DMS153 treated with DMSO at 0.1 percent for 48 hours (cell line): ENCODE results near the gene GPR3.
"Not testable (repeated sequence)": the region's sequence is repeated elsewhere in the genome, so short reads cannot be mapped to it uniquely, and the experiment has no call there.

Source experiments
- DNase-seq: peaks from one replicate; lab custom pipeline; 2025; ENCODE audit not compliant: unreplicated experiment; lab: John Stamatoyannopoulos, UW

Gene GPR3

GRCh38 chr1:27377760-27378495 is 14.5 kb upstream of the GPR3 start:
- no peak for DNase-seq

DNA sequence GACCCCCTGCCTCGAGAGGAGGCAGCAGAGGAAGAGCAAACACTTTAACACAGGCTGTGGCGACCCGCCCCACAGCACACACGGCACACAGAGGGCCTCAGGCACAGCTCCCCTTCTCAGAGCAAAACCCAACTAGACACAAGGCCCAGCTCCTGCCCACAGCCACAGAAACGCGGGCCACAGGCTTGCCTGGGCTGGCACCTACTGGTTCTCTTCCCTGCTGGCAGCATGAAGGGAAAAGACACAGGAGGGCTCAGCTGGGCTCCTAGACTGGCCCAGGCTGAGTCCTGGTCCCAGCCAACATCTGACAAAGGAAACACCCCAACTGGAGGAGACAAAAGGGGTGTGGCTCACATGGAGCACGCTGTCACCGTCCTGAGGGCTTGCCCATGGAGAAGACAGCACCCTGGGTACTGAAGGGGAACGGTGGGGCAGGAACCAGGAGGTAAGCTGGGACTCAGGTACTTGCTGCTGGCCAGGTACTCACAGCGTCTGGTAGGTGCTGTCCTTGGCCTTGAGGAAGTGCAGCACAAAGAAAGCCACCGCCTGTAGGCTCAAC is 12.8 kb upstream of the GPR3 start:
- DNase-seq, result no peak

DNA sequence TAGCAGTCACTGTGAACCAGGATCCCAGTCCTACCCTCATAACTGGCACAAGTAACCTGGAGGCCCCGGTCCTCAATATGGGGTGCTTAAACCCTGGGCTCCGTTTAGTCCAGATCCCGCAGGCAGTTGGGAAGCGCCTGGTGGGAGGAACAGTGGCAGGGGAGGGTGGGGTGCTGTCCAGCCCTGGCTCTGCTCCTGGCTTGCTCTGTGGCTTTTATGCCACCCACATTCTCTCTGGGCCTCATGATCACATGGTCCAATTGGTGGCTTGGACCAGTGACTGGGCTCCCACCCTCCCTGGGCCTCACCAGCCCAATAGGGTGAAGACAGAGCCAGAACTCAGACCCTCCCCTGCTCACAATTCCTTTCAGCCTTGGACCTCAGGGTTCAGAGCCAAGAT is 12.2 kb upstream of the GPR3 start:
- DNase-seq, result no peak

DNA sequence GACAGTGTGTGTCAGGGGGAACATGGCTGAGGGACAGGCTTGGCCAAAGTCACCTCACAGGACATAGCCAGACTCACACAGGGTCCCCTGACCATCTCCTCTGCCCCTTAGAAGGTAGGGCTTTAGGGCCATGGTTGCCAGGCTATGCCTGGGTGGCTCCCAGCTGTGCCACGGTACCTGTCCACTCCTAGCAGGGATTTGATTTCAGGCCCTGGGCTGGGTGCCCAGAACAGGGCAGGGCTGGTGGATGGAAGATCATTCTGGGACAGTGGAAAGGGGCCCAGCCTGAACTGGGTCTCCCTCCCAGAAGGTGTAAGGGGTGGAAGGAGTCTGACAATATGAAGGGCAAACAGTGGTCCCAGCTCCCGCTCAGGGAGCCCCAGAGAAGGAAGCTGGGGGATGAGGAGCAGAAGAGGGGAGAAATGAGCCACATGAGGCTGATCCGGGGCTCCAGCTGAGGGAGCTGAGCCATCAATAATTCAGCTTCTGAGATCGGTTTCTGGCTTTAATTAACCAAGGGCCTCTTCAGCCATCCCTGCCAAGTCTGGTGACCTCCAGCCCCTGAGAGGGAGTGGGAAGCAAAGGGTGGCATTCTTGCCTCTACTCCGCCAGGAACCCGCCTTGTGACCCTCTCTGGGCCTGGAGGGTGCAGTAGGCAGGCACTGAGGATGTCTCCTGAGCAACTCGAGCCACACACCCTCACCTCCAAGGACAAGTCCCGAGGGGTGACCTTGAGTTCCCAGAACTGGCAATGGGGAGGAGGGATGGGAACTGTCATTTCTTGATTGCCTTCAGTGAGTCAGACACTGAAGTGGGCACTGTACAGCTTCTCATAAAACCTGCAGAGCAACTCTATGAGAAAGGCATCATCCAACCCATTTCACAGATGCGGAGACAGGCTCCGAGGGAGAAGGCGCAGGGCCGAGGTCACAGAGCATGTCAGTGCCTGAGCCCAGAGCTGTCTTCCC is 11.4 kb upstream of the GPR3 start:
- DNase-seq, result no peak

DNA sequence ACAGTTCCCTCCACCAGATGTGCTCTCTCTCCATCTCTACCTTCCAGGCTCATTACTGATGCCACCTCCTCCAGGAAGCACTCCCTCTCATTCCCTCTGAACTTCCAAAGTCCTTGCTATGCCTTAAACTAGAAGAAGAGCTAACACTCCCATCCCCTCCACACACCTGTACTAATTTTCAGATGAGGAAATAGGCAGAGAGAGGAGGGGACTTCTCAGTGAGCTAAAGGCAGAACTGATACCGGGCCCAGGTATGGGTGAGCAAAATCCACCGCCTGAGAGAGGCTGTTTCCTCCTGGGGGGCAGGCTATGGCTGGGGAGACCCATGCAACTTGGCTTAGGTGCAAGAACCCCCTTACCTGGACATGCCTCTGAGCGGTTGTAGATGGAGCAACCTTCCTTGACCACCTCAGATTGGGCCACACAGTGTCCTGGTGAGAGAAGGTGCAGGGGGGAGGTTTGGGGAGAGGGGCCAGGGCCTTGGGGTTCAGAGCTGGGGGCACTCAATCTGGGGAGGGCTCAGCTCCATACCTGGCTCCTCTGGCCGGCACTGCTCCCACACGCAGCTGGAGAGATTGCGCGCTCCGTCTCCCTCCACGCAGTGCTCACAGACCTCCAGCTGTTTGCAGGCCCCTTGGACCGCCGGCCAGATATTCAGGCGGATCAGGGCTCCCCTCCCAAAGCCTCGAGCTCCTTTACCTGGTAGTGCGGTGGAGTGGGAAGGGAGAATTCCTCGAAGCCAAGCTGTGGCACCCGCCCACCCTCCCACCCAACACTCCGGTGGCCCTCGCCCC is 10.3 kb upstream of the GPR3 start:
- DNase-seq, result no peak

DNA sequence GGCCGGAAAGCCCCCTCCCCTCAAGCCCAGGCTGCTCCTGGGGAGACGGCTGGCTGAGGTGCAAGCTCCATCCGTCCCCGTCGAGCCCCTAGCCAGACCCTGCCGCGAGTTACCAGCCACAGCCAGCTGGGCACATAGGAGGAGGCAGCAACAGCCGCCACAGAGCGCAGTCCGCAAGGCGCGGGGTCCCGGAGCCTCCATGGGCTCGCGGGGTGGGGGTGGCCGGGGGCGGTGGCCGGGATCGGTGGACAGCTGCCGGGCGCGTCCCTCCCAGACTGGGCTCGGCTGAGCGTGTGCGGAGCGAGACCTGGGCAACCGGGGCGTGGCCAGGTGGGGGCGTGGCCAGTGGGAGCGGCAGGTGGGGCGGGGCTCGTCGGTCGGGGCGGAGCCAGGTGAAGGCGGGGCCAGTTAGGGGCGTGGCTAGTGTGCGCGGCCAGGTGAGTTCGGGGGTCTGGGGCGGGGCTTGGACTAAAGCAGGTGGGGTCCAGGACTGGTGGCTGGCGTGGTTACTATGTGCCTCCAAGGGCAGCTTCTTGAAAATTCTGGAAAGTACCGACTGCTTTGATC is 9.3 kb upstream of the GPR3 start, which contains the start of gene CD164L2:
Gene CD164L2, minus strand, starts transcription at position 295 of the 567 bp plus-strand sequence. Its CDS starts 94 bp downstream, at position 201.
- peak; percentile 39 for DNase-seq

GRCh38 chr1:27383661-27384060 is 8.8 kb upstream of the GPR3 start:
- no peak for DNase-seq

DNA sequence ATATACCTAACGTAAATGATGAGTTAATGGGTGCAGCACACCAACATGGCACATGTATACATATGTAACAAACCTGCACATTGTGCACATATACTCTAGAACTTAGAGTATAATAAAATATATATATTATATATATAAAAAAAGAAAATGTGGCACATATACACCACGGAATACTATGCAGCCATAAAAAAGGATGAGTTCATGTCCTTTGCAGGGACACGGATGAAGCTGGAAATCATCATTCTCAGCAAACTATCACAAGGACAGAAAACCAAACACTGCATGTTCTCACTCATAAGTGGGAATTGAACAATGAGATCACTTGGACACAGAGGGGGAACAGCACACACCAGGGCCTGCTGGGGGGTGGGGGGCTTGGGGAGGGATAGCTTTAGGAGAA is 7.6 kb upstream of the GPR3 start:
- not testable (repeated sequence) for DNase-seq

GRCh38 chr1:27388337-27389005 is 4.0 kb upstream of the GPR3 start:
- DNase-seq, result peak; percentile 80

DNA sequence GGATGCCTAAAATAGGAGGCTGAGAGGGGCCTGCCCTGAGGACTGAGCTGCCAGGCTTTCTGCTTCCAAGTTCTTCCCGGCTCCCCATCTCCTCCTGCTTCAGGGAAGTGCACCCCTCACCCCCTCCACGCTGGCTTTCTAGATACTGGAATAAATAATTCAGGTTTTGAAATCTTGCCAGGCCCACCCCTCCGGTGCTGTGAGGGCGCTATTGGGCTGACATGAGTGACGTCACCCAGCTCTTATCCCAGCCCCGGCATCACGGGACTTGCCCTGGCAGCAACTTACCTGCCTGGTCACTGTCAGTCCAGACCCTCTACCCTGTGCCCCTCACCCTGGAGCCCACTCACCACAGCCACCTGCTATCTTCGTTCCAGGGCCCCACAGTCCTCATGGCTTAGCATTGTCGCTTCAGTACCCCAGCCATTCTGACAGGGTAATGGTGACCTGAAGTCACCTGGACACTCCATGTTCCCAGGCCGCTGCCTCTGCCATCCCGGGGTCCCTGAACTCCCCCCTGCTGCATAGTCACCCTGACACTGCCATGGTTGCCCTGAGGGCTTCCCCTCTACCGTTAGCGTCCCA is 819 bp upstream of the GPR3 start:
- peak; percentile 50 for DNase-seq

GRCh38 chr1:27392778-27393635 is 585 bp downstream of the GPR3 start:
- no peak for DNase-seq

GRCh38 chr1:27393641-27394281 is 1.3 kb downstream of the GPR3 start:
- no peak for DNase-seq

DNA sequence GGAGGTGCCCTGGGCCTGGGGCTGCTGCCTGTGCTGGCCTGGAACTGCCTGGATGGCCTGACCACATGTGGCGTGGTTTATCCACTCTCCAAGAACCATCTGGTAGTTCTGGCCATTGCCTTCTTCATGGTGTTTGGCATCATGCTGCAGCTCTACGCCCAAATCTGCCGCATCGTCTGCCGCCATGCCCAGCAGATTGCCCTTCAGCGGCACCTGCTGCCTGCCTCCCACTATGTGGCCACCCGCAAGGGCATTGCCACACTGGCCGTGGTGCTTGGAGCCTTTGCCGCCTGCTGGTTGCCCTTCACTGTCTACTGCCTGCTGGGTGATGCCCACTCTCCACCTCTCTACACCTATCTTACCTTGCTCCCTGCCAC is 1.8 kb downstream of the GPR3 start:
- no peak for DNase-seq

DNA sequence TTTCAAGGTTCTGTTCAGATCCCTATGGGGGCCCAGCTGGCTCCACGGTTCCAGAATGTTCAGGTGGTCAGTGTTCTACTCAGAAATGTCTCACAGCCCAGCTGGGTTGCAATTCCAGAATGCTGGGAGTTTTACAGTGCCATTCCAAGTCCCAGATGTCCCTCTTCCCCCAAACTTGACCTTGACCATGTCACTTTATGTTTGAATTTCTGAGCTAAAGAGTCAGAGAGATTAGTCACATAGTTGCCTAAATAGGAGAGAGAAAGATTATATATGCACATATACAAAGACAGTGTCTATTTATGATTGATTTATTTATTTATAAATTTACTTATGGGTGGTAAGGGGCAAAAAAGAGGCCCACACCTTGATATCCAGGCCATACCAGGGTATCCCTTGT is 2.5 kb downstream of the GPR3 start:
- DNase-seq, result no peak

DNA sequence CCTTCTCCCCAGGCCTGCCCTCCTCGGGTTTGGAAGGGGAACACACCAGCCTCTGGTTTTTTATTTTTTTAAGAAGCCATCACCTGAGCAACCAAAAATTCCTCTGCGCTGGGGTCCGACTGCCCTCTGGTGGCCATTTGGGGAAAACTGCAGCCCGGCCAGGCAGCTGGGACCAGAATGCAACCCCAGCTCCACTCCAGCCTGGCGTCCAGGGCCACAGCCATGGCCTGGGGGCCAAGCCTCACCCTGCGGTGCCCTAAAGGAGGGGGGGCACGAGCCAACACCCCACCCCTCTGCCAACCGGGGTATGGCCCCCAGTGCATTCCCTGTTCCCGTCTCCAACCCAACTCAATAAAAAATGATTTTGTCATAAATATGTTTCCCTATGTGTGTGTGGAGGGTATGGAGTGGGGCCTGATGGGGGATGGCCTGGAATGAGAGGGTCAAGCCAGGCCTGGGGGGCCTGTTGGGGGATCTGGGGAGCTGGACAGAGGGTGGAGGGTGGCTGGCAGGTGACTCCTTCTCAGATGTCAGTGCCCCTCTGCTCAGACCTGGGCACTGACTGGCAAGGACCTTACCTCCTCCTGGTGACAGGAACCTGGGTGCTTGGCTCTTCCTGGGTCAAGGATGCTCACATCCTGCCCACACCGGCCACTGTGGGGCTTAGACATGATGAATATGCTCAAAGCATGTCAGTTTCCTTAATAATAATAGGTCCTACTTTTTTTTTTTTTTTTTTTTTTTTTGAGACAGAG is 3.2 kb downstream of the GPR3 start:
- peak; percentile 72 for DNase-seq

DNA sequence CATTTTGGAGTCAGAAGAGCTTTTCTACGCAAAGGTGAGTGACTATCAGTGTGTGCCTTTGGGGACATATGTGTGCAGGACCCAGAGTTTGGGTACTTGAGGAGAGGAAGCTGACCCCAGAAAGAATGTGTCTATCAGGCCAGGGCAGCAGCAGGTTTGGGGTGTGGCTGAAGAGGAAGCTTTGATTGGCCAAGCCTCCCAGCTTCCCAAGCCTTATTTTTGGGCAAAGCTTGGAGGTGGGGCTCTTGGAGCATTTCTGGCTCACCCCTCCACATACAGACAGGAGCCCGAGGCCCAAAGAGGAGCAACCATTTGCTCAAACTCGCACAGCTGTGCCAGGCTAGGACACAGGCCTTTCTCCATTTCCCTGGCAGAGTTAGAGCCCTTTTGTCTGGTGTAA is 4.7 kb downstream of the GPR3 start:
- no peak for DNase-seq

GRCh38 chr1:27397749-27398148 is 5.3 kb downstream of the GPR3 start:
- DNase-seq, result no peak
